ENCODE data around the gene UGDH.
"Not testable (repeated sequence)": the region's sequence is repeated elsewhere in the genome, so short reads cannot be mapped to it uniquely, and the experiment has no call there.

UGDH gene

DNA sequence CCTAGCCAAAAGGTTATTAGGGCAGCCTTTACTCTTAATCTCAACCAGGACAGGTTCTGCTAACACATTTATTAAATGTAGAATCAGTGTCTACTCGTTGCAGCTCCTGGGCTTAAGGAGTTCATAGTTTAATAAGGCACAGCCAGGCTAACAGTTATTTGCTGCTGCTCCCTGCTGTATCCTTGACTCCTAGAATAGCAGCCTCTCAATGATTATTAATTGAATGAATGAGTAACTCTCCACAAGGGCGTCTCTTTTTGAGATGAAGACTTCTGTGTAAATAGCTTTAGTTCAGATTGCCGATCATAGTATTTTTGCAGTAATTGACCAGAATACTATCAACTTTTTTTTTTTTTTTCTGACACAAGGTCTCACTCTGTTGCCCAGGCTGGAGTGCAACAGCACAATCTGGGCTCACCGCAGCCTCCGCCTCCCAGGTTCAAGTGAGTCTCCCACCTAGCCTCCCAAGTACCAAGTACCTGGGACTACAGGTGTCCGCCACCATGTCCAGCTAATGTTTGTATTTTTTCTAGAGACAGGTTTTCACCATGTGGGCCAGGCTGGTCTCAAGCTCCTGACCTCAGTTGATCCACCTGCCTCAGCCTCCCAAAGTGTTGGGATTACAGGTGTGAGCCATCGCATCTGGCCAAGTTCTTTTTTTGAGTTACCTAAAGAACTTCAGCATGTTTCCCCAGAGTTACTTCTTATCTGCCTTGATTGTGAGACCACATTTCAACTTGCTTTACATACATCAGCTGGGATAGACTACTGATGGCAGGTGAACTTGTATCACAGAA is 2.9 kb downstream of the UGDH start:
- no peak overlapping the region for H3K27ac ChIP-seq
- no peak for TF ChIP-seq CTCF (conservative IDR thresholded peaks at IDR 0.05; ENCODE audit: low read depth)
- ChIA-PET POLR2A (ENCODE audit: low non-redundant PET) (no interaction called here), CTCF (interaction anchor here (1.0 to 1.1 kb wide), 2 partner anchors 55 to 67 kb away, joined by 3 read pairs; no protein-coding TSS in a partner anchor)
- no peak for DNase-seq (ENCODE audit: low spot score)

GRCh38 chr4:39522068-39522467 is 5.2 kb downstream of the UGDH start:
- DNase-seq (ENCODE audit: low spot score), result no peak

GRCh38 chr4:39521253-39521919 is 5.9 kb downstream of the UGDH start:
- ChIA-PET POLR2A (ENCODE audit: low non-redundant PET) (no interaction called here), CTCF (interaction anchor here (0.6 kb wide), 2 partner anchors 31 to 336 kb away, joined by 3 read pairs; no protein-coding TSS in a partner anchor)
- DNase-seq (ENCODE audit: low spot score), result no peak
- TF ChIP-seq CTCF (conservative IDR thresholded peaks at IDR 0.05; ENCODE audit: low read depth), result no peak
- no peak overlapping the region for H3K27ac ChIP-seq

More at GRCh38 chr4:39522068-39522467, 5.2 kb downstream of the UGDH start:
- ChIA-PET CTCF (interaction anchor here (0.6 kb wide), 1 partner anchor 32 kb away, joined by 3 read pairs; no protein-coding TSS in a partner anchor), POLR2A (ENCODE audit: low non-redundant PET) (no interaction called here)
- no peak overlapping the region for H3K27ac ChIP-seq
- TF ChIP-seq CTCF (conservative IDR thresholded peaks at IDR 0.05; ENCODE audit: low read depth), result no peak

DNA sequence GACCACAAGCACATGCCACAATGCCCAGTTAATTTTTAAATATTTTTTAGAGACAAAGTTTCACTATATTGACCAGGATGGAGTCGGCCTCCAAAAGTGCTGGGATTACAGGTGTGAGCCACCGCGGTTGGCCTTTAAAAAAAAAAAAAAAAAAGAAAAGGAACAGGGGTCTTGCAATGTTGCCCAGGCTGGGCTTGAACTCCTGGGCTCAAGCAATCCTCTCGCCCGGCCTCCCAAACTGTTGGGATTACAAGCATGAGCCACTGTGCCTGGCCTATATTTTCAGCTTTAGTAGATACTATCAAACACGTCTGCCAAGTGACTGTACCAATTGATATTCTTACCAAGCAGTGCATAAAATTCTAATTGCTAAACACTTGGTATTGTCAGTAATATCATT is 8.8 kb downstream of the UGDH start:
- no peak for DNase-seq (ENCODE audit: low spot score)
- ChIA-PET POLR2A (ENCODE audit: low non-redundant PET) (no interaction called here), CTCF (no interaction called here)
- no peak overlapping the region for H3K27ac ChIP-seq
- TF ChIP-seq CTCF (conservative IDR thresholded peaks at IDR 0.05; ENCODE audit: low read depth), result no peak

GRCh38 chr4:39516407-39516966 is 10.8 kb downstream of the UGDH start:
- peak overlapping the region; percentile 70 for H3K27ac ChIP-seq
- CTCF ChIA-PET, result no interaction called here
- DNase-seq (ENCODE audit: low spot score), result no peak
- POLR2A ChIA-PET (ENCODE audit: low non-redundant PET), result interaction anchor here (0.6 kb wide), 1 partner anchor 60 kb away, joined by 3 read pairs; no protein-coding TSS in a partner anchor
- no peak for TF ChIP-seq CTCF (conservative IDR thresholded peaks at IDR 0.05; ENCODE audit: low read depth)

GRCh38 chr4:39515669-39516401 is 11.4 kb downstream of the UGDH start:
- peak overlapping the region; percentile 70 for H3K27ac ChIP-seq
- CTCF ChIA-PET; DNase-seq (ENCODE audit: low spot score): not testable (repeated sequence)
- POLR2A ChIA-PET (ENCODE audit: low non-redundant PET), result interaction anchor here (0.6 kb wide), 1 partner anchor 59 kb away, joined by 3 read pairs; no protein-coding TSS in a partner anchor
